ENCODE measurements around the gene GNPTAB.
"Not testable (repeated sequence)": the region's sequence is repeated elsewhere in the genome, so short reads cannot be mapped to it uniquely, and the experiment has no call there.

The GNPTAB gene

GRCh38 chr12:101767537-101767936 is 63.2 kb downstream of the GNPTAB start:
- DNase-seq = no peak

- DNase-seq = no peak
These were observed 66.5 kb downstream of the GNPTAB start for GRCh38 chr12:101764051-101764792.

GRCh38 chr12:101763246-101763931 is 67.4 kb downstream of the GNPTAB start:
- no peak for DNase-seq

- DNase-seq = no peak
These were observed 69.0 kb downstream of the GNPTAB start for GRCh38 chr12:101761781-101762180.

- DNase-seq = no peak
These were observed 69.4 kb downstream of the GNPTAB start for GRCh38 chr12:101761350-101761749.

GRCh38 chr12:101759396-101760047 is 71.2 kb downstream of the GNPTAB start:
- DNase-seq = no peak

GRCh38 chr12:101750152-101750551 is 80.6 kb downstream of the GNPTAB start:
- DNase-seq = no peak

GRCh38 chr12:101749657-101750056 is 81.1 kb downstream of the GNPTAB start:
- no peak for DNase-seq

- no peak for DNase-seq
These were observed 81.9 kb downstream of the GNPTAB start for GRCh38 chr12:101748907-101749306.

GRCh38 chr12:101747697-101748096 is 83.1 kb downstream of the GNPTAB start:
- no peak for DNase-seq

- DNase-seq = no peak
These were observed 84.1 kb downstream of the GNPTAB start for GRCh38 chr12:101746661-101747060.

GRCh38 chr12:101746196-101746595 is 84.6 kb downstream of the GNPTAB start:
- DNase-seq = no peak

- DNase-seq = no peak
These were observed 85.3 kb downstream of the GNPTAB start for GRCh38 chr12:101745481-101745880.

GRCh38 chr12:101743724-101744472 is 86.9 kb downstream of the GNPTAB start:
- no peak for DNase-seq

GRCh38 chr12:101743242-101743641 is 87.5 kb downstream of the GNPTAB start:
- no peak for DNase-seq

- DNase-seq = no peak
These were observed 89.8 kb downstream of the GNPTAB start for GRCh38 chr12:101740980-101741379.

- no peak for DNase-seq
These were observed 90.2 kb downstream of the GNPTAB start for GRCh38 chr12:101740566-101740965.

- no peak for DNase-seq
These were observed 91.7 kb downstream of the GNPTAB start, which contains the start of gene SYCP3 for GRCh38 chr12:101738920-101739665. TSS of gene SYCP3 (minus strand) at chr12:101739462. CDS start at chr12:101737935, 1,527 bp downstream.

GRCh38 chr12:101737476-101737875 is 93.3 kb downstream of the GNPTAB start:
- DNase-seq = no peak

GRCh38 chr12:101734482-101734881 is 96.3 kb downstream of the GNPTAB start:
- not testable (repeated sequence) for DNase-seq

GRCh38 chr12:101733166-101733565 is 97.6 kb downstream of the GNPTAB start:
- DNase-seq = no peak

- DNase-seq = no peak
These were observed 98.4 kb downstream of the GNPTAB start for GRCh38 chr12:101732318-101732717.
